ENCODE data around the gene ACADS. TPM values are rescaled to one million over a fixed set of nuclear protein-coding genes. Genes with fewer than 3 reads are reported as not detected.

Gene ACADS
- total RNA-seq, 1 experiment from 2014 or later, result 12.5 TPM

DNA sequence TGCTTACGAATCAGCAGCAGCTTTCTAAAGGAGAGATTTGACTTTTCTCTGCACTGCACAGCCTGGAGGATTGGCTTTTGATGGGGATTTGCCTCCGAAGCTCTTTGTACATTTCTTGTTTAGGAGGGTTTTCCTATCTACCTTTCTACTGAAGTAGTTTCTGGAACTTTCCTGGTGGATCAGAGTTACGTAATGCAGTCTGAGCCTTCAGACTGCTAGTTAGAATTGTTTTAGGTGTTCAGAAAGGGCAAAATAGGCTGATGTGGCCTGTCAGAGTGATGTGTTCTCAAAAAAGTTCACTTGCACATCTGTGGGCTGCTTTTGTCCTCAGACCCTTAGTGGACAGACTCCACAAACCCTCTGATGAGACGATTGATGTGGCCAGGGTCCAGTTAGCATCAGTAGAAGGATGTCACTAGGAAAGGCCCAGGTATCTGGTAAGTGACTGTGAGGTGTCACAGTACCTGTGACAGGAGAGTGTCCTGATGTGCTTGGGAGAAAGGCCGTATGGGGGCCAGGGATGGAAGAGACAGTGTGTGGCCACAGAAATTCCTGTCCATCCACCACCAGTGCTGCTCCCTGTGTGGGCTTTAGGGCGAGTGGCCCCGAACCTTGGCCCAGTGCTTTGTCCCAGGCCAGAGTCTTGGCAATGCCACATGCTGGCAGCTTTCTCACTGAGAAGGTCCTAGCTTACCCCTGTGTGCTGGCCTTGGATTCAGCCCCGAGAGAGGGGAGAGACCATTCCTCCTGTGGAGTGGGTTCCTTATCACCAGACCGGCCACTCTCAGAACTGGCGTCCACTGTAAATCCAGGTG is 4.4 kb upstream of the ACADS start:
- peaks cover 55% of the 10 kb centered on the region for H3K36me3 Mint-ChIP-seq (ENCODE audit: insufficient read depth, unreplicated experiment)
- POLR2A ChIA-PET, result interaction anchor here (0.6 kb wide), 2 partner anchors 171 to 234 kb away, joined by 3 to 7 read pairs; no protein-coding TSS in a partner anchor
- no peak overlapping the region for H3K27ac Mint-ChIP-seq (ENCODE audit: unreplicated experiment)
- intact Hi-C loops (cut with micrococcal nuclease; ENCODE audit: unreplicated experiment), result no loop called here
- BruUV-seq (replicated peaks), result no TSS peak
- no peak overlapping the region for H3K4me3 Mint-ChIP-seq (ENCODE audit: unreplicated experiment)
- Histone ChIP-seq H3K36me3 (ENCODE audit: control insufficient read depth, insufficient read depth, low read length) (peaks cover 9% of the 10 kb centered on the region), H3K9me3 (no peaks in the 10 kb centered on the region), H3K4me3 (ENCODE audit: low read depth, low read length) (no peak overlapping the region), H3K27me3 (replicated peaks; ENCODE audit: control insufficient read depth, insufficient read depth, low read length) (no peaks in the 10 kb centered on the region), H3K4me1 (peaks cover 15% of the 10 kb centered on the region)
- TF ChIP-seq, protein P1, sequence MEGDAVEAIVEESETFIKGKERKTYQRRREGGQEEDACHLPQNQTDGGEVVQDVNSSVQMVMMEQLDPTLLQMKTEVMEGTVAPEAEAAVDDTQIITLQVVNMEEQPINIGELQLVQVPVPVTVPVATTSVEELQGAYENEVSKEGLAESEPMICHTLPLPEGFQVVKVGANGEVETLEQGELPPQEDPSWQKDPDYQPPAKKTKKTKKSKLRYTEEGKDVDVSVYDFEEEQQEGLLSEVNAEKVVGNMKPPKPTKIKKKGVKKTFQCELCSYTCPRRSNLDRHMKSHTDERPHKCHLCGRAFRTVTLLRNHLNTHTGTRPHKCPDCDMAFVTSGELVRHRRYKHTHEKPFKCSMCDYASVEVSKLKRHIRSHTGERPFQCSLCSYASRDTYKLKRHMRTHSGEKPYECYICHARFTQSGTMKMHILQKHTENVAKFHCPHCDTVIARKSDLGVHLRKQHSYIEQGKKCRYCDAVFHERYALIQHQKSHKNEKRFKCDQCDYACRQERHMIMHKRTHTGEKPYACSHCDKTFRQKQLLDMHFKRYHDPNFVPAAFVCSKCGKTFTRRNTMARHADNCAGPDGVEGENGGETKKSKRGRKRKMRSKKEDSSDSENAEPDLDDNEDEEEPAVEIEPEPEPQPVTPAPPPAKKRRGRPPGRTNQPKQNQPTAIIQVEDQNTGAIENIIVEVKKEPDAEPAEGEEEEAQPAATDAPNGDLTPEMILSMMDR (IDR thresholded peaks at IDR 0.05; ENCODE audit: insufficient read depth in 1 of 2, low read depth in 1 of 2, low read length in 1 of 2, severe bottlenecking in 1 of 2, unreplicated experiment in 1 of 2), result no peak
- H3K27me3 Mint-ChIP-seq (ENCODE audit: insufficient read depth, unreplicated experiment), result no peaks in the 10 kb centered on the region
- CTCF ChIA-PET, result no interaction called here
- peaks cover 16% of the 10 kb centered on the region for H3K4me1 Mint-ChIP-seq (ENCODE audit: low read depth, unreplicated experiment)
- DNase-seq, result no peak
- no peaks in the 10 kb centered on the region for H3K9me3 Mint-ChIP-seq (ENCODE audit: unreplicated experiment)

DNA sequence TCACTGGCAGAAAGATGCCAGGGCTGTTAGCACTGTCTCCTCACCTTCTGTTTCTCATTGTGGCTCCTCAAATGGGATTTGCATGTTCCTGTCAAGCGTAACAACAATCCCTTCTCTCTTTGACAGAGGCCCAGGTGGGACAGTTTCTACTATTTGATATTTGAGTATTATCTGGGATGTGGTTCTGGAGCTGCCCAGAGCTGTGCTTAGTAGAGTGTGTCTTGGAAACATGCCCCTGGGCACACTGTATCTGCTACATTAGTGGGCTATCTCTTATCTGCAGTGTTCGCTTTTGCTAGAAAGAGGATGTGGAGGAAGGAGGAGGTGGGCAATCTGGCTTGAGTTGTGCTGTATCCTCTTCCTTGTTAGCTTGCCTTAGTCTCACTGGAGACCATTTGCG is 3.8 kb upstream of the ACADS start:
- Histone ChIP-seq H3K4me3 (ENCODE audit: low read depth, low read length) (no peak overlapping the region), H3K27me3 (replicated peaks; ENCODE audit: control insufficient read depth, insufficient read depth, low read length) (no peaks in the 10 kb centered on the region), H3K4me1 (peaks cover 15% of the 10 kb centered on the region), H3K9me3 (no peaks in the 10 kb centered on the region), H3K36me3 (ENCODE audit: control insufficient read depth, insufficient read depth, low read length) (peaks cover 9% of the 10 kb centered on the region)
- Mint-ChIP-seq H3K36me3 (ENCODE audit: insufficient read depth, unreplicated experiment) (peaks cover 48% of the 10 kb centered on the region), H3K9me3 (ENCODE audit: unreplicated experiment) (no peaks in the 10 kb centered on the region), H3K27ac (ENCODE audit: unreplicated experiment) (no peak overlapping the region), H3K4me3 (ENCODE audit: unreplicated experiment) (no peak overlapping the region), H3K4me1 (ENCODE audit: low read depth, unreplicated experiment) (peaks cover 16% of the 10 kb centered on the region), H3K27me3 (ENCODE audit: insufficient read depth, unreplicated experiment) (no peaks in the 10 kb centered on the region)
- TF ChIP-seq, protein P1 (IDR thresholded peaks at IDR 0.05; ENCODE audit: insufficient read depth in 1 of 2, low read depth in 1 of 2, low read length in 1 of 2, severe bottlenecking in 1 of 2, unreplicated experiment in 1 of 2), result no peak
- no TSS peak for BruUV-seq (replicated peaks)
- intact Hi-C loops (cut with micrococcal nuclease; ENCODE audit: unreplicated experiment), result no loop called here
- ChIA-PET CTCF (no interaction called here), POLR2A (no interaction called here)
- no peak for DNase-seq

DNA sequence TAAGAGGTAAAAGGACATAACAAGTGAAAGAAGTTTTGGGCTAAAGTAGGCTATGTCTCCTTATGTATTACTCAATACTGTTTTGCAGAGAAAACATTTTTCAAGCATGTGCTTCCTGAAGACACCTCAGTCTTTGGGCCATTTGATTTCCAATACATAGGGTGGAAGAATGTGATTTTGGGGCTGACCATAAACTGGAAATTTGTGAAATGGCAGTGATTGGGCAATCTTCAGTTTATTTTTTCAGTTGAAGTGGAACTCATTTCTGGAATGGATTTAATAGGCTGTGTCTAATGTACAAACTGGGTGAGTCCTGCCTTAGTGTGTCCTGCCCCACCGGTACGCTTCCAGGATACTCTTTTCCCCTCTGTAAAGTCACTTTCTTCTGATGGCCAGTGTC is 2.8 kb upstream of the ACADS start:
- H3K4me1 ChIP-seq, result peaks cover 15% of the 10 kb centered on the region
- no peak overlapping the region for H3K4me3 Mint-ChIP-seq (ENCODE audit: unreplicated experiment)
- intact Hi-C loops (cut with micrococcal nuclease; ENCODE audit: unreplicated experiment), result no loop called here
- no peak overlapping the region for H3K4me3 ChIP-seq (ENCODE audit: low read depth, low read length)
- ChIA-PET CTCF (no interaction called here), POLR2A (no interaction called here)
- H3K36me3 ChIP-seq (ENCODE audit: control insufficient read depth, insufficient read depth, low read length), result peaks cover 9% of the 10 kb centered on the region
- H3K36me3 Mint-ChIP-seq (ENCODE audit: insufficient read depth, unreplicated experiment), result peaks cover 47% of the 10 kb centered on the region
- TF ChIP-seq, protein P1 (IDR thresholded peaks at IDR 0.05; ENCODE audit: insufficient read depth in 1 of 2, low read depth in 1 of 2, low read length in 1 of 2, severe bottlenecking in 1 of 2, unreplicated experiment in 1 of 2), result no peak
- no peak for DNase-seq
- no TSS peak for BruUV-seq (replicated peaks)
- peaks cover 16% of the 10 kb centered on the region for H3K4me1 Mint-ChIP-seq (ENCODE audit: low read depth, unreplicated experiment)
- H3K27me3 Mint-ChIP-seq (ENCODE audit: insufficient read depth, unreplicated experiment), result no peaks in the 10 kb centered on the region
- H3K27ac Mint-ChIP-seq (ENCODE audit: unreplicated experiment), result no peak overlapping the region
- H3K9me3 Mint-ChIP-seq (ENCODE audit: unreplicated experiment), result no peaks in the 10 kb centered on the region
- no peaks in the 10 kb centered on the region for H3K9me3 ChIP-seq
- H3K27me3 ChIP-seq (replicated peaks; ENCODE audit: control insufficient read depth, insufficient read depth, low read length), result no peaks in the 10 kb centered on the region

Data from Caco-2 (cell line).